Heart left ventricle (tissue), 16 donors: Measurements from ENCODE around the gene MCF2L. TPM values are rescaled to one million over a fixed set of nuclear protein-coding genes. Genes with fewer than 3 reads are reported as not detected.
A peak's percentile ranks its signal among the peaks of the same experiment; 100 is the strongest.

ENCODE experiments used
- ATAC-seq, 4 donors: fragments of 200-7000 bp; cut with Tn5 transposase; one replicate each; pipeline ENCODE4 v1.9.1; 2020 to 2022; ENCODE audit warnings: moderate library complexity in 4 of 4, mild to moderate bottlenecking in 3 of 4, moderate number of reproducible peaks in 1 of 4
- DNase-seq, 5 donors: peaks; one replicate each; pipeline ENCODE4 v3.0.0-alpha.2; 2020
- H3K27ac ChIP-seq, 12 donors: fragments of 200-600 bp; sonication (generic) in 4 of 12; one replicate each; pipeline versions ENCODE4 v1.5.0 to v1.8.0; 2016 to 2022; ENCODE audit warnings: mild to moderate bottlenecking in 2 of 12
- H3K27me3 ChIP-seq, 9 donors: fragments of 200-600 bp; sonication (generic) in 2 of 9; one replicate each; pipeline versions ENCODE4 v1.5.1 to v1.8.0; 2016 to 2022; ENCODE audit warnings: mild to moderate bottlenecking in 3 of 9
- H3K36me3 ChIP-seq, 9 donors: fragments of 200-600 bp; sonication (generic) in 2 of 9; one replicate each; pipeline versions ENCODE4 v1.5.0 to v1.8.0; 2018 to 2022; ENCODE audit warnings: mild to moderate bottlenecking in 2 of 9
- H3K4me1 ChIP-seq, 12 donors: fragments of 200-600 bp; sonication (generic) in 4 of 12; one replicate each; pipeline versions ENCODE4 v1.5.0 to v1.8.0; 2016 to 2022; ENCODE audit warnings: mild to moderate bottlenecking in 3 of 12
- H3K4me3 ChIP-seq, 12 donors: fragments of 200-600 bp; sonication (generic) in 4 of 12; one replicate each; pipeline versions ENCODE4 v1.5.0 to v1.8.0; 2017 to 2022; ENCODE audit warnings: mild to moderate bottlenecking in 9 of 12, moderate library complexity in 4 of 12
- H3K9me3 ChIP-seq, 12 donors: fragments of 200-600 bp; sonication (generic) in 4 of 12; one replicate each; pipeline versions ENCODE4 v1.5.0 to v1.8.0; 2016 to 2022; ENCODE audit warnings: mild to moderate bottlenecking in 1 of 12
- POLR2A ChIP-seq, 2 donors: fragments of 450-650 bp; IDR thresholded peaks; one replicate each; pipeline ENCODE4 v1.6.1; 2017; ENCODE audit warnings: antibody characterized with exemption in 2 of 2, mild to moderate bottlenecking in 2 of 2, moderate library complexity in 2 of 2
- WGBS, 4 donors: extraction: QIAGEN DNeasy Blood & Tissue Kit in 2 of 4; methylation state at CpG; one replicate each; pipeline versions ENCODE4 v1.1.5 to v1.1.7; 2013 to 2018; 5-methylcytosine and 5-hydroxymethylcytosine counted together
- intact Hi-C, 10 donors: fragments of 100-400 bp; cut with DNase I; formaldehyde crosslinking; loops; one replicate each; pipeline versions ENCODE4 v1.11.1 to v1.14.2; 2022
- polyA plus RNA-seq, 2 donors: library from polyadenylated mRNA; stranded (reverse); fragments of 200-250 nt; gene quantifications; one replicate each; pipeline ENCODE4 v1.2.3, GENCODE V29; 2013
- total RNA-seq, 9 donors: library from RNA; depleted of rRNA in 2 of 9; stranded (reverse); fragments of >200 nt in 2 of 9; fragmentation: NEBNext Ultra II Directional in 3 of 9; extraction: Animal tissue kit (Norgen Biotek cat#: 25700) in 3 of 9; gene quantifications; one replicate each; pipeline versions ENCODE4 v1.1.0 to v1.2.4, GENCODE V29; 2016 to 2023
- TF ChIP-seq, protein P1 (sequence below), 12 donors: fragments of 200-600 bp; sonication (generic) in 4 of 12; IDR thresholded peaks; one replicate each; pipeline versions ENCODE4 v1.5.0 to v1.8.0; 2018 to 2022; ENCODE audit warnings: antibody characterized with exemption in 12 of 12, mild to moderate bottlenecking in 5 of 12
- donor health status: ischemic (EF 13 %, LVEDD 7.1; RV severe dilation, severe dysfunction).
- donor health status: healthy with polysubstance abuse.
- donor health status: DM: no; HTN: yes; CAD: no.
- donor health status: DM: no; HTN: no; CAD: no.
- donor health status: ischemic (EF 25% LVEDD 6.9; RV normal size, moderate dysfunction).
- donor health status: ischemic (EF 25% LVEDD 5.7; RV mildly dilated, moderate dysfunction).
- donor health status: healthy.
- donor health status: DM: yes; HTN: yes; CAD: no.
- donor health status: ischemic (EF 35%, LVEDD 5.7; RV mildly dilated, moderate dysfunction).
- donor health status: nonischemic (EF 11% LVEDD 7.7; RV severe dilation, severe dysfunction).
- donor health status: DM: yes; HTN: yes; CAD: no.
- donor health status: PGD.
- donor health status: ischemic (EF 29% LVEDD 5.4; RV normal size, mild dysfunction).
- donor health status: nonischemic (EF 23%, LVEDD 6.1; RV moderate dilation, normal function).

The MCF2L gene
- total and polyA plus RNA-seq, 11 donors = 26.0 to 61.0 (median 42.7) TPM

DNA sequence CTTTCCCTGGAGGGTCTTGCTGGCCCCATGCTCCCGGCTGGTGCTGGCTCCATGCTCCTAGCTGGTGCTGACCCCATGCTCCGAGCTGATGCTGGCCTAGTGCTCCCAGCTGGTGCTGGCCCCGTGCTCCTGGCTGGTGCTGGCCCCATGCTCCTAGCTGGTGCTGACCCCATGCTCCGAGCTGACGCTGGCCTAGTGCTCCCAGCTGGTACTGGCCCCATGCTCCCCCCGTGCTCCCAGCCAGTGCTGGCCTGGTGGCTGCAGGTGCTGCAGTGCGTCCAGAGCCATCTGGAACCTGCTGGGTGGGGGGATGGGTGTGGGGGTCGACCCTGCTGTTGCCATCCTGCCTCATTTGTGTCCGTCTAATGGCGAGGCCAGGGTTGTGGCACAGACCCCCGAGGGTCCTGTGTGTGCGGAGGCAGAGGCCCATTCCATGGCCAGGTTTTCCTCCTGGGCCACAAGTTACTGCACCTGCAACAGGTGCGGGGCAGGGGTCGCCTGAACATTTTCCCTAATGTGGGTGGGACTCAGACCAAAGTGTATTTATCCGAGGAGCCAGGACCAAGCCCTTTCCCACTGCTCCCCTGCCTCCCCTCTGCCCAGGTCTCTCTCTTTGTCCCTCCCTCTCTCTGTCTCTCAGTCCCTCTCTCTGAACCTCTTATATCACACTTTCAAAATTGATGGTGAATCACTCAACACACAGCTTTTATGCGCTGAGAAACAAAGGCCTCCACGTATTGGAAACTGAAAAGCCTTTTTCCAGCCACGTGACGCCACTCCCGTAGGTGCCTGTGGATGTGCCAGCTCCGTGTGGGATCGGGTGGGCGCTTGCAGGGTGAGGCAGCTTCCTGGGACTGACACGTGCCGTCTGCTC is 45.1 kb downstream of the MCF2L start:
- peaks cover 0 to 24% (median 7%) of the 10 kb centered on the region in 12 donors for H3K4me1 ChIP-seq
- no peak for TF ChIP-seq POLR2A (IDR thresholded peaks at IDR 0.05)
- TF ChIP-seq, protein P1, sequence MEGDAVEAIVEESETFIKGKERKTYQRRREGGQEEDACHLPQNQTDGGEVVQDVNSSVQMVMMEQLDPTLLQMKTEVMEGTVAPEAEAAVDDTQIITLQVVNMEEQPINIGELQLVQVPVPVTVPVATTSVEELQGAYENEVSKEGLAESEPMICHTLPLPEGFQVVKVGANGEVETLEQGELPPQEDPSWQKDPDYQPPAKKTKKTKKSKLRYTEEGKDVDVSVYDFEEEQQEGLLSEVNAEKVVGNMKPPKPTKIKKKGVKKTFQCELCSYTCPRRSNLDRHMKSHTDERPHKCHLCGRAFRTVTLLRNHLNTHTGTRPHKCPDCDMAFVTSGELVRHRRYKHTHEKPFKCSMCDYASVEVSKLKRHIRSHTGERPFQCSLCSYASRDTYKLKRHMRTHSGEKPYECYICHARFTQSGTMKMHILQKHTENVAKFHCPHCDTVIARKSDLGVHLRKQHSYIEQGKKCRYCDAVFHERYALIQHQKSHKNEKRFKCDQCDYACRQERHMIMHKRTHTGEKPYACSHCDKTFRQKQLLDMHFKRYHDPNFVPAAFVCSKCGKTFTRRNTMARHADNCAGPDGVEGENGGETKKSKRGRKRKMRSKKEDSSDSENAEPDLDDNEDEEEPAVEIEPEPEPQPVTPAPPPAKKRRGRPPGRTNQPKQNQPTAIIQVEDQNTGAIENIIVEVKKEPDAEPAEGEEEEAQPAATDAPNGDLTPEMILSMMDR (IDR thresholded peaks at IDR 0.05) = no peak
- no peaks in the 10 kb centered on the region for H3K27me3 ChIP-seq
- DNase-seq (no peak), ATAC-seq (no peak)
- H3K27ac ChIP-seq = no peak overlapping the region
- WGBS, 4 donors = 84 to 91% (median 87%) methylated on average over 22 to 25 of the region's 25 CpGs
- H3K4me3 ChIP-seq = no peak overlapping the region
- H3K9me3 ChIP-seq = no peaks in the 10 kb centered on the region
- peaks cover 0 to 34% (median 4%) of the 10 kb centered on the region in 9 donors for H3K36me3 ChIP-seq
- intact Hi-C loops = no loop called here

DNA sequence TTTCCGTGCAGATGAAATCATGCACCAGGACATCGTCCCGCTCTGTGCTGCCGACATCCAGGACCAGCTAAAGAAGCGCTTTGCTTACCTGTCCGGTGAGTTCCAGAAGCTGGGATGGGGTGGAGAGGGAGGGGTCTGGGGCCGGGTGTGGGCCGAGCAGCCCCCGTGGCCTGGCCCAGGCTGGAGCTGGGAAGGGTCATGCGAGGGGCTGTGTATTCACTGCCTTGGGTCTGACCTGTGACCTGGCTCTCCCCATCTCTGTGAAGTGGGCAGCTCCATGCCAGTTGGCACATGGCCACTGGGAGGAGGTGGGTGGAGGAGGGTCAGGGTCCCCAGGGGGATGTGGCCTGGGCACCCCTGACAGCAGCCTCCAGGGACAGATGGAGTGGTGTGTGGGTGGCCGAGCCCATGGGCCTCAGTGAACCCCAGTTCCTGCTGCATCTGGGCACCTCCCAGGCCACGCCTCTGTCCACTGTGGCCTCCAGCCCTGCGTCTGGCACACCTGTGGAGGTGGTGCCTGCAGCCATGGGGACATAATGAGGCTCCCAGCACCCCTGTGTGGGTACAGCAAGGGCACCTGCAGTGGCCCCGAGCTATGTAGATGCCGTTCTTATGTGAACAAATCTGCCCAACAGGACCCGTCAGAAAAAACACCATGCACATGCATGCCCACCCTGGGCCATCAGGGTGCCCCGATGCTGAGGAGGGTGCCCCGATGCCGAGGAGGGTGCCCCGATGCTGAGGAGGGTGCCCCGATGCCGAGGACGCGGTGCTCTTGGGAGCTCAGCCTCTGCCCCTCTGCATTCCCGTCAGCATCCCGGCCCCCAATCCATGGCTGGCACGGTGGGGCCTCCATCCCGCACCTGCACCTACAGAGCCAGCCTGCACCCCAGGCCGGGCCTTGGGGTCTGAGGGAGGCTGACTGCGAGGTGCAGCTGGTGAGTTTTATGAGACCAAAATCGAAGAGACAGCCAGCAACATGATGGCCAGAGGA is 46.0 kb downstream of the MCF2L start:
- peaks cover 0 to 43% (median 4%) of the 10 kb centered on the region in 9 donors for H3K36me3 ChIP-seq
- H3K9me3 ChIP-seq = no peaks in the 10 kb centered on the region
- WGBS, 4 donors = 89 to 91% (median 91%) methylated on average over 19 to 31 of the region's 31 CpGs

DNA sequence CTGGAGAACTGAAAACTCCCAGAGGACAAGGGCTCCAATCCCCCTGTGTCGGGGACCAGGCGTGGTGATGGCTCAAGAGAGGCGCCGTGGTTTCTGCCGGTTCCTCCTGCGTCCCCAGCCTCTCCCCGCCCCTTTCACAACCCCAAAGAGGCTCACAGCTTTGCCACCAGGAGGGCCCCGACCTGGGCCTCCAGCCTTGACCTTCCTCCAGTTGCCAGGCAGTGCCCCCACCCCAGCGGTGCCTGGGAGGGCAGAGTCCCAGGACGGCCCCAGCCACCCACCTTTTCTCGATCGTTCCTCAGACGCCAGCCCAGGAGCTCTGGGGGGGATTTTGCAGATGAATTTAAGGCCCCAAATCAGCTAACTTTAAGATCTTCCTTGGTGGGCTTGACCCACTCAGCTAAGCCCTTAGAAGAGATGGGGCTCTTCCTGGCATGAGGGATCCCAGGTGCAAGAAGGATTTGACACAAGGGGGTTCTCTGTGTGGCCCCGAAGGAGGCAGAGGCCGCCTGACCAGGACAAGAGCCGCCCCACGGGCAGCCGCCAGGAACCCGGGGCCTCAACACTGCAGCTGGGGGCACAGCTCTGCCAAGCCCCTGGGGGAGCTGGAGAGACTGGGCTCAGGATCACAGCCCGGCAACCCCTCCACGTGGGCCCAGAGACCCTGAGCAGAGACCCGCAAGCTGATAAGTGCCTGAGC is 47.0 kb downstream of the MCF2L start:
- DNase-seq (peak in 1 of 5 donors; percentile 46), ATAC-seq (peak in 1 of 4 donors; percentile 3)
- H3K27ac ChIP-seq = no peak overlapping the region
- WGBS, 4 donors = 80 to 89% (median 86%) methylated on average over 13 to 22 of the region's 22 CpGs
- no peaks in the 10 kb centered on the region for H3K27me3 ChIP-seq
- intact Hi-C loops = no loop called here
- TF ChIP-seq, protein P1 (IDR thresholded peaks at IDR 0.05) = no peak
- TF ChIP-seq POLR2A (IDR thresholded peaks at IDR 0.05) = no peak
- no peak overlapping the region for H3K4me3 ChIP-seq
- H3K36me3 ChIP-seq = peaks cover 0 to 49% (median 4%) of the 10 kb centered on the region in 9 donors
- peaks cover 0 to 13% (median 0%) of the 10 kb centered on the region in 12 donors for H3K4me1 ChIP-seq
- no peaks in the 10 kb centered on the region for H3K9me3 ChIP-seq

More for the DNA sequence above, 46.0 kb downstream of the MCF2L start:
- H3K4me3 ChIP-seq = no peak overlapping the region
- ATAC-seq = peak in 1 of 4 donors; percentile 3
- intact Hi-C loops = no loop called here
- peaks cover 0 to 15% (median 3%) of the 10 kb centered on the region in 12 donors for H3K4me1 ChIP-seq
- no peak overlapping the region for H3K27ac ChIP-seq
- TF ChIP-seq, protein P1 (IDR thresholded peaks at IDR 0.05) = no peak
- no peak for TF ChIP-seq POLR2A (IDR thresholded peaks at IDR 0.05)
- DNase-seq = peak in 1 of 5 donors; percentile 48
- H3K27me3 ChIP-seq = no peaks in the 10 kb centered on the region
